Psoas muscle (tissue), 8 donors: ENCODE results near the gene LKAAEAR1. TPM values are rescaled to one million over a fixed set of nuclear protein-coding genes. Genes with fewer than 3 reads are reported as not detected.
"Not testable (repeated sequence)": the region's sequence is repeated elsewhere in the genome, so short reads cannot be mapped to it uniquely, and the experiment has no call there.

Experiments used
- ATAC-seq, 4 donors: fragments of 200-7000 bp; cut with Tn5 transposase; one replicate each; pipeline ENCODE4 v1.9.1; 2020; ENCODE audit warnings: moderate library complexity in 3 of 4, mild to moderate bottlenecking in 2 of 4
- DNase-seq, 2 donors: peaks; one replicate each; pipeline ENCODE4 v3.0.0-alpha.2; 2020
- H3K27ac ChIP-seq: fragments of 200-600 bp; one replicate; pipeline ENCODE4 v1.8.0; 2022
- H3K27me3 ChIP-seq, 3 donors: fragments of 200-600 bp in 1 of 3; one replicate each; pipeline versions ENCODE4 v1.6.1 to v1.8.0; 2013 to 2022; ENCODE audit warnings: low read length in 2 of 3, mild to moderate bottlenecking in 2 of 3, moderate library complexity in 1 of 3; ENCODE audit not compliant: insufficient read depth in 3 of 3
- H3K36me3 ChIP-seq, 2 donors: fragments of 200-600 bp in 1 of 2; one replicate each; pipeline versions ENCODE4 v1.6.1 to v1.8.0; 2013 to 2022; ENCODE audit warnings: low read depth in 1 of 2, mild to moderate bottlenecking in 1 of 2, moderate library complexity in 1 of 2; ENCODE audit not compliant: insufficient read depth in 1 of 2
- H3K4me1 ChIP-seq: fragments of 200-600 bp; one replicate; pipeline ENCODE4 v1.8.0; 2022
- H3K4me3 ChIP-seq: fragments of 200-600 bp; one replicate; pipeline ENCODE4 v1.8.0; 2022; ENCODE audit warnings: mild to moderate bottlenecking
- H3K9me3 ChIP-seq: fragments of 200-600 bp; one replicate; pipeline ENCODE4 v1.8.0; 2022
- WGBS, 3 donors: extraction: QIAGEN DNeasy Blood & Tissue Kit; methylation state at CpG; one replicate each; pipeline versions ENCODE4 v1.1.6 to v1.1.7; 2013; 5-methylcytosine and 5-hydroxymethylcytosine counted together
- intact Hi-C, 2 donors: fragments of 100-400 bp; cut with DNase I; formaldehyde crosslinking; loops; one replicate each; pipeline versions ENCODE4 v1.11.0 to v1.14.2; 2022
- polyA plus RNA-seq, 3 donors: library from polyadenylated mRNA; stranded (reverse); fragments of 200-250 nt; gene quantifications; one replicate each; pipeline ENCODE4 v1.2.3, GENCODE V29; 2013
- total RNA-seq, 4 donors: library from RNA; stranded (reverse); fragmentation: NEBNext Ultra II Directional in 2 of 4; extraction: Animal tissue kit (Norgen Biotek cat#: 25700) in 2 of 4; gene quantifications; one replicate each; pipeline versions ENCODE4 v1.2.1 to v1.2.4, GENCODE V29; 2021 to 2023
- TF ChIP-seq, protein P1 (sequence below): fragments of 200-600 bp; IDR thresholded peaks from one replicate; pipeline ENCODE4 v1.8.0; 2022; ENCODE audit warnings: antibody characterized with exemption
- donor health status: healthy with polysubstance abuse.
- donor health status: DM: no; HTN: no; CAD: no; lungs with moderate emphysema.
- donor health status: Bipolar disorder and iron deficiency.
- donor health status: healthy.
- donor health status: DM: yes; HTN: yes; CAD: no.
- donor health status: DM: no; HTN: no; CAD: no.
- donor health status: DM: no; HTN: no; CAD: no.
- donor health status: DM: yes; HTN: yes; CAD: no.

LKAAEAR1 gene
- total and polyA plus RNA-seq, 7 donors, result not detected

DNA sequence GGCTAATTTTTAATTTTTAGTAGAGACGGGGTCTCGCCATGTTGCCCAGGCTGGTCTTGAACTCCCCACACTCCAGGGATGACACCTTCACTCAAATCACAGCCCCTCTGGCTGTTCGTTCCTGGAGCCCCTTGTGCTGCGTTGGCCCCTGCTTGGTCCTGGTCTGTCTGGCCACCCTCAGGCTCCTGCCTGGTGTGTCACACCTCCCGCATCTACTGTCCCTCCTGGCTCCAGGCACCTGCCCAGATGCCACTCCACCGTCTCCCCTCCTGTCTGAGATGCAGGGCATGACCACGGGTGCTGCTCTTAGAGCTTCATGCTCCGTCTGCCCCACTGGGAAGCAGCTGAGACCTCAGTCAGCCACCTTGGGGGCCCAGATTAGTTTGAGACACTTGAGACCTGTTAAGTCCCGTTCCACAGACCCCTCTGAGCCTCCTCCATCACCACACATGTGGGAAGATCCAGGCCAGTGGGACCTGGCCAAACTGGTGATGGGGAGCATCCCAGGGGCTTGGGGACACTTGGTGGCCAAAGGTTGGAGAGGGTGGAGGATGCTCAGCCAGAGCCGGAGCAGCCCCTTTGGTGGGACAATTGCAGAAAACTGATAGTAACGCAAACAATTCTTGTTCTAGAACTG lies 45.1 kb upstream of the LKAAEAR1 start:
- DNase-seq (no peak), ATAC-seq (no peak)
- peaks cover 0 to 19% (median 5%) of the 10 kb centered on the region in 3 donors for H3K27me3 ChIP-seq
- TF ChIP-seq, protein P1, sequence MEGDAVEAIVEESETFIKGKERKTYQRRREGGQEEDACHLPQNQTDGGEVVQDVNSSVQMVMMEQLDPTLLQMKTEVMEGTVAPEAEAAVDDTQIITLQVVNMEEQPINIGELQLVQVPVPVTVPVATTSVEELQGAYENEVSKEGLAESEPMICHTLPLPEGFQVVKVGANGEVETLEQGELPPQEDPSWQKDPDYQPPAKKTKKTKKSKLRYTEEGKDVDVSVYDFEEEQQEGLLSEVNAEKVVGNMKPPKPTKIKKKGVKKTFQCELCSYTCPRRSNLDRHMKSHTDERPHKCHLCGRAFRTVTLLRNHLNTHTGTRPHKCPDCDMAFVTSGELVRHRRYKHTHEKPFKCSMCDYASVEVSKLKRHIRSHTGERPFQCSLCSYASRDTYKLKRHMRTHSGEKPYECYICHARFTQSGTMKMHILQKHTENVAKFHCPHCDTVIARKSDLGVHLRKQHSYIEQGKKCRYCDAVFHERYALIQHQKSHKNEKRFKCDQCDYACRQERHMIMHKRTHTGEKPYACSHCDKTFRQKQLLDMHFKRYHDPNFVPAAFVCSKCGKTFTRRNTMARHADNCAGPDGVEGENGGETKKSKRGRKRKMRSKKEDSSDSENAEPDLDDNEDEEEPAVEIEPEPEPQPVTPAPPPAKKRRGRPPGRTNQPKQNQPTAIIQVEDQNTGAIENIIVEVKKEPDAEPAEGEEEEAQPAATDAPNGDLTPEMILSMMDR, result no peak
- H3K4me1 ChIP-seq, result no peaks in the 10 kb centered on the region
- 74 to 77% (median 76%) methylated on average over 11 of the region's 11 CpGs for WGBS, 3 donors
- intact Hi-C loops, result no loop called here
- peaks cover 6% of the 10 kb centered on the region for H3K9me3 ChIP-seq
- no peak overlapping the region for H3K27ac ChIP-seq
- H3K4me3 ChIP-seq, result no peak overlapping the region
- no peaks in the 10 kb centered on the region for H3K36me3 ChIP-seq

DNA sequence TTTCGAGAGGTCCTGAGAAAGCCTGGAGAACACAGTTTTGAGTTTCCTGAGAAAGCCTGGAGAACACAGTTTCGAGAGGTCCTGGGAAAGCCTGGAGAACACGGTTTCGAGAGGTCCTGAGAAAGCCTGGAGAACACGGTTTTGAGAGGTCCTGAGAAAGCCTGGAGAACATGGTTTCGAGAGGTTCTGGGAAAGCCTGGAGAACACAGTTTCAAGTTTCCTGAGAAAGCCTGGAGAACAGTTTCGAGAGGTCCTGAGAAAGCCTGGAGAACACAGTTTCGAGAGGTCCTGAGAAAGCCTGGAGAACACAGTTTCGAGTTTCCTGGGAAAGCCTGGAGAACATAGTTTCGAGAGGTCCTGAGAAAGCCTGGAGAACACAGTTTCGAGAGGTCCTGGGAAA lies 39.3 kb upstream of the LKAAEAR1 start:
- H3K4me1 ChIP-seq, ATAC-seq, H3K9me3 ChIP-seq, H3K27ac ChIP-seq, H3K36me3 ChIP-seq, DNase-seq, H3K4me3 ChIP-seq: not testable (repeated sequence)
- peaks cover 0 to 34% (median 0%) of the 10 kb centered on the region in 3 donors for H3K27me3 ChIP-seq
- intact Hi-C loops, result loop anchor here in 1 of 2 donors (5.0 kb wide), 1 partner anchor 86 kb away; the partner anchor contains the start of gene C20orf204
- WGBS, 3 donors, result 79 to 85% (median 84%) methylated on average over 11 of the region's 11 CpGs

DNA sequence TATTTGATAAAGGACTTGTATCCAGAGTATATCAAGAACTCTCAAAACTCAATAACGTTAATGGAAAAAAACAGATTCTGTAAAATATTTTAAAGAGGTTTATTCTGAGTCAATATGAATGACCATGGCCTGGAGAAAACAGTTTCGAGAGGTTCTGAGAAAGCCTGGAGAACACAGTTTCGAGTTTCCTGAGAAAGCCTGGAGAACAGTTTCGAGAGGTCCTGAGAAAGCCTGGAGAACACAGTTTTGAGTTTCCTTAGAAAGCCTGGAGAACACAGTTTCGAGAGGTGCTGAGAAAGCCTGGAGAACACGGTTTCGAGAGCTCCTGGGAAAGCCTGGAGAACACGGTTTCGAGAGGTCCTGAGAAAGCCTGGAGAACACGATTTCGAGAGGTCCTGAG lies 38.7 kb upstream of the LKAAEAR1 start:
- 82 to 85% (median 83%) methylated on average over 11 of the region's 11 CpGs for WGBS, 3 donors
- H3K27me3 ChIP-seq, result peaks cover 0 to 28% (median 0%) of the 10 kb centered on the region in 3 donors
- not testable (repeated sequence) for DNase-seq

DNA sequence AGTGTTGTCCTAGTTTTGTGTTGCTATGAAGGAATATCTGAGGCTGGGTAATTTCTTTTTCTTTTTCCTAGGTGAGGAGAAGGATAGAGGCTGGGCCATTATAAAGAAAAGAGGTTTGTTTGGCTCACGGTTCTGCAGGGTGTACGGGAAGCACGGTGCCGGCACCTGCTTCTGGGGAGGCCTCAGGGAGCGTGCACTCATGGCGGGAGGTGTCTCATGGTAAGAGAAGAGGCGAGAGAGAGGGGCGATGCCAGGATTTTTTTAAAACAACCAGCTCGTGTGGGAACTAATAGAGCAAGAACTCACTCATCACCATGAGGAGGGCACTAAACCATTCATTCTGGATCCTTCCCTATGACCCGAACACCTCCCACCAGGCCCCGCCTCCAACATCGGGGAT lies 37.4 kb upstream of the LKAAEAR1 start:
- no peaks in the 10 kb centered on the region for H3K9me3 ChIP-seq
- H3K27ac ChIP-seq, result no peak overlapping the region
- ATAC-seq (no peak), DNase-seq (no peak)
- WGBS, 3 donors, result 76 to 82% (median 77%) methylated on average over 12 of the region's 12 CpGs
- intact Hi-C loops, result loop anchor here (2.0 to 5.0 kb wide), 2 partner anchors 39 to 84 kb away; partner anchors contain the start of gene C20orf204 (in 1 of the 2)
- peaks cover 0 to 27% (median 0%) of the 10 kb centered on the region in 3 donors for H3K27me3 ChIP-seq
- H3K4me3 ChIP-seq, result no peak overlapping the region
- H3K4me1 ChIP-seq, result no peaks in the 10 kb centered on the region
- TF ChIP-seq, protein P1, result no peak
- no peaks in the 10 kb centered on the region for H3K36me3 ChIP-seq

More for the DNA sequence above, 38.7 kb upstream of the LKAAEAR1 start:
- not testable (repeated sequence) for H3K27ac ChIP-seq, H3K9me3 ChIP-seq, H3K4me3 ChIP-seq, H3K4me1 ChIP-seq, H3K36me3 ChIP-seq, ATAC-seq
- intact Hi-C loops, result loop anchor here in 1 of 2 donors (5.0 kb wide), 1 partner anchor 86 kb away; the partner anchor contains the start of gene C20orf204

DNA sequence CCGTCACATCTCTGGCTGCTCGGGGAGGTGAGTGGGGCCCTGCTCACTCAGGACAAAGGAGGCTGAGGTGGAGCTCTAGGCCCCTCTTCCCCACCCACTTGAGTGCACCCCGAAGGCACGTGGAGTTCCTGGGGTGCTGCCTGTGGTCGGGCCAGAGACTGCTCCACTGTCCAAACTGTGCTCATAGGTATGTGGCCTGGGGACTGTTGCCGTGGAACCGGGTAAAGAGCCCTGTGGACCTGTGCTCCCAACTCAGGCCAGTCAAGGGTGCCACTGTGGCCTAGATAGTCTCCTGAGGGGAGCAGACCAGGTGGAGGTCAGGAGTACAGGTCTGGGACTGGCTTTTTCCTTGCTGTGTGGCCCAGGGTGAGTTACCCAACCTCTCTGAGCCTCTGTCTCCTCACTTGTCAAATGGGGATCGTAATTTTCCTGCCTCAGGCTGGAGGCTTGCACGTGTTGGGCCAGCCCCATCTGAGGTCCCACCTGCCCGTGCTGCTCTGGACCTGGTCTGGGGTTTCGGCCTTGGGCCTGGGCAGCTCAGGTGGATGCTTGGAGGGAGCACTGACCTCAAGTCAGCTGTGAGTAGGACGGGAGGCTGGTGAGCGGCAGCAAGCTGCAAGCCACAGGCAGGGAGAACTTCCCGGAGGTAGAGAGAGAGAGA lies 35.6 kb upstream of the LKAAEAR1 start:
- Histone ChIP-seq H3K9me3 (no peaks in the 10 kb centered on the region), H3K4me3 (peak overlapping the region; percentile 18), H3K27me3 (peaks cover 0 to 27% (median 3%) of the 10 kb centered on the region in 3 donors), H3K27ac (no peak overlapping the region), H3K4me1 (no peaks in the 10 kb centered on the region), H3K36me3 (no peaks in the 10 kb centered on the region)
- ATAC-seq, result peak; percentile 9 to 36 (median 16)
- peak in 1 of 2 donors; percentile 41 for DNase-seq
- TF ChIP-seq, protein P1, result no peak
- intact Hi-C loops, result loop anchor here (1.0 to 5.0 kb wide), 3 partner anchors 37 to 83 kb away; partner anchors contain the start of gene C20orf204 (in 1 of the 2)
- 59 to 62% (median 59%) methylated on average over 14 of the region's 14 CpGs for WGBS, 3 donors
